ENCODE measurements around the gene CACNA1G.

The CACNA1G gene

GRCh38 chr17:50564916-50565315 is 4.4 kb downstream of the CACNA1G start:
- TF ChIP-seq FOXP2 (optimal IDR thresholded peaks at IDR 0.05; ENCODE audit: borderline replicate concordance, extremely low read depth, extremely low read length, insufficient read depth), result no peak
- TF ChIP-seq TAF1 (IDR thresholded peaks at IDR 0.05; ENCODE audit: borderline replicate concordance, insufficient read depth, low read length), result no peak
- TF ChIP-seq, protein P1, sequence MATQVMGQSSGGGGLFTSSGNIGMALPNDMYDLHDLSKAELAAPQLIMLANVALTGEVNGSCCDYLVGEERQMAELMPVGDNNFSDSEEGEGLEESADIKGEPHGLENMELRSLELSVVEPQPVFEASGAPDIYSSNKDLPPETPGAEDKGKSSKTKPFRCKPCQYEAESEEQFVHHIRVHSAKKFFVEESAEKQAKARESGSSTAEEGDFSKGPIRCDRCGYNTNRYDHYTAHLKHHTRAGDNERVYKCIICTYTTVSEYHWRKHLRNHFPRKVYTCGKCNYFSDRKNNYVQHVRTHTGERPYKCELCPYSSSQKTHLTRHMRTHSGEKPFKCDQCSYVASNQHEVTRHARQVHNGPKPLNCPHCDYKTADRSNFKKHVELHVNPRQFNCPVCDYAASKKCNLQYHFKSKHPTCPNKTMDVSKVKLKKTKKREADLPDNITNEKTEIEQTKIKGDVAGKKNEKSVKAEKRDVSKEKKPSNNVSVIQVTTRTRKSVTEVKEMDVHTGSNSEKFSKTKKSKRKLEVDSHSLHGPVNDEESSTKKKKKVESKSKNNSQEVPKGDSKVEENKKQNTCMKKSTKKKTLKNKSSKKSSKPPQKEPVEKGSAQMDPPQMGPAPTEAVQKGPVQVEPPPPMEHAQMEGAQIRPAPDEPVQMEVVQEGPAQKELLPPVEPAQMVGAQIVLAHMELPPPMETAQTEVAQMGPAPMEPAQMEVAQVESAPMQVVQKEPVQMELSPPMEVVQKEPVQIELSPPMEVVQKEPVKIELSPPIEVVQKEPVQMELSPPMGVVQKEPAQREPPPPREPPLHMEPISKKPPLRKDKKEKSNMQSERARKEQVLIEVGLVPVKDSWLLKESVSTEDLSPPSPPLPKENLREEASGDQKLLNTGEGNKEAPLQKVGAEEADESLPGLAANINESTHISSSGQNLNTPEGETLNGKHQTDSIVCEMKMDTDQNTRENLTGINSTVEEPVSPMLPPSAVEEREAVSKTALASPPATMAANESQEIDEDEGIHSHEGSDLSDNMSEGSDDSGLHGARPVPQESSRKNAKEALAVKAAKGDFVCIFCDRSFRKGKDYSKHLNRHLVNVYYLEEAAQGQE (IDR thresholded peaks at IDR 0.05; ENCODE audit: insufficient read depth in 1 of 2, low read depth in 2 of 2, low read length in 2 of 2), result no peak
- TF ChIP-seq SIN3A (IDR thresholded peaks at IDR 0.05; ENCODE audit: borderline replicate concordance, insufficient read depth, low read length), result no peak
- no peak for TF ChIP-seq POLR2AphosphoS5 (IDR thresholded peaks at IDR 0.05; ENCODE audit: low read depth, low read length)

GRCh38 chr17:50565402-50566350 is 5.2 kb downstream of the CACNA1G start:
- TF ChIP-seq, protein P1 (IDR thresholded peaks at IDR 0.05; ENCODE audit: insufficient read depth in 1 of 2, low read depth in 2 of 2, low read length in 2 of 2), result no peak
- TF ChIP-seq SIN3A (IDR thresholded peaks at IDR 0.05; ENCODE audit: borderline replicate concordance, insufficient read depth, low read length), result no peak
- TF ChIP-seq FOXP2 (optimal IDR thresholded peaks at IDR 0.05; ENCODE audit: borderline replicate concordance, extremely low read depth, extremely low read length, insufficient read depth), result no peak
- TF ChIP-seq POLR2AphosphoS5 (IDR thresholded peaks at IDR 0.05; ENCODE audit: low read depth, low read length), result no peak
- no peak for TF ChIP-seq TAF1 (IDR thresholded peaks at IDR 0.05; ENCODE audit: borderline replicate concordance, insufficient read depth, low read length)

DNA sequence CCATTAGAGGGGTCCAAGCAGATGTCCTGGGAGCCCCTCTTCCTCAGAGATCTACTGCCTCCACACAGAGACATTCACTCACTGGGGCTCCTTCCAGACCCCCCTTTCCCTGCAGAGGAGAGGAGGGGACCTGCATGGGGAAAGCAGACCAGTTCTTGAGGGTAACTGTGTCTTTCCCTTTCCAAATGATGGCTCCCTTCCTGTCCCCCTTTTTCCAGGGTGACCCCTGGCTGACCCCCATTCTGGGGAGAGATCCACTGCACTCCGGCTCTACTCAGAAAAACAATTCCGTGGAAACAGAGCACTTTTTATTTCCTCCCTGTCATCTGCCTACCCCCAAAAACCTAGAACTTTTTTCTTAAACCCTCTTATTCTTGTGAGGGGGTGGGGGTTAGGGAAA is 6.4 kb downstream of the CACNA1G start:
- TF ChIP-seq FOXP2 (optimal IDR thresholded peaks at IDR 0.05; ENCODE audit: borderline replicate concordance, extremely low read depth, extremely low read length, insufficient read depth) (no peak), POLR2AphosphoS5 (IDR thresholded peaks at IDR 0.05; ENCODE audit: low read depth, low read length) (no peak), SIN3A (IDR thresholded peaks at IDR 0.05; ENCODE audit: borderline replicate concordance, insufficient read depth, low read length) (no peak), TAF1 (IDR thresholded peaks at IDR 0.05; ENCODE audit: borderline replicate concordance, insufficient read depth, low read length) (no peak)
- TF ChIP-seq, protein P1 (IDR thresholded peaks at IDR 0.05; ENCODE audit: insufficient read depth in 1 of 2, low read depth in 2 of 2, low read length in 2 of 2), result no peak

GRCh38 chr17:50568659-50569058 is 8.1 kb downstream of the CACNA1G start:
- TF ChIP-seq POLR2AphosphoS5 (IDR thresholded peaks at IDR 0.05; ENCODE audit: low read depth, low read length) (no peak), TAF1 (IDR thresholded peaks at IDR 0.05; ENCODE audit: borderline replicate concordance, insufficient read depth, low read length) (no peak), FOXP2 (optimal IDR thresholded peaks at IDR 0.05; ENCODE audit: borderline replicate concordance, extremely low read depth, extremely low read length, insufficient read depth) (no peak), SIN3A (IDR thresholded peaks at IDR 0.05; ENCODE audit: borderline replicate concordance, insufficient read depth, low read length) (no peak)
- TF ChIP-seq, protein P1 (IDR thresholded peaks at IDR 0.05; ENCODE audit: insufficient read depth in 1 of 2, low read depth in 2 of 2, low read length in 2 of 2), result no peak

Measured in PFSK-1 (cell line).